OCI-LY7 (cell line): Measurements from ENCODE around the gene RTP2. TPM values are rescaled to one million over a fixed set of nuclear protein-coding genes. Genes with fewer than 3 reads are reported as not detected.
A peak's percentile ranks its signal among the peaks of the same experiment; 100 is the strongest.

Source experiments
- BruUV-seq: library from RNA; stranded (reverse); fragments of 400-500 nt; replicated peaks from 2 replicates; lab custom pipeline; 2021; lab: Mats Ljungman, UMichigan
- CTCF ChIA-PET: fragments of 300-600 bp; sonication (Branson Sonifier 250); formaldehyde crosslinking; loops from one replicate; lab custom pipeline; 2022; ENCODE audit warnings: antibody characterized with exemption; ENCODE audit not compliant: unreplicated experiment; lab: Charles Lee
- POLR2A ChIA-PET: fragments of 300-600 bp; sonication (Branson Sonifier 250); formaldehyde crosslinking; loops from one replicate; lab custom pipeline; 2022; ENCODE audit warnings: antibody characterized with exemption; lab: Charles Lee
- DNase-seq: peaks from one replicate; pipeline ENCODE4 v3.0.0-alpha.2; 2015; ENCODE audit warnings: low spot score
- H2AFZ ChIP-seq: fragments of 200-600 bp; sonication (generic), shearing (Covaris generic); 2 replicates; pipeline ENCODE4 v1.6.1; 2014; ENCODE audit warnings: mild to moderate bottlenecking, antibody characterized with exemption, low read length, moderate library complexity
- H3K27ac ChIP-seq: fragments of 200-600 bp; sonication (generic); 2 replicates; pipeline ENCODE4 v1.5.1; 2014; ENCODE audit warnings: mixed run types, low read depth, mild to moderate bottlenecking, moderate library complexity, low read length, inconsistent platforms; ENCODE audit not compliant: poor library complexity, severe bottlenecking
- H3K36me3 ChIP-seq: fragments of 200-600 bp; sonication (generic); 2 replicates; pipeline ENCODE4 v1.6.1; 2014; ENCODE audit warnings: mild to moderate bottlenecking, antibody characterized with exemption, low read length, moderate library complexity, mixed read lengths; ENCODE audit not compliant: insufficient read depth
- H3K4me1 ChIP-seq: fragments of 200-600 bp; sonication (generic); 2 replicates; pipeline ENCODE4 v1.5.1; 2014; ENCODE audit warnings: mild to moderate bottlenecking, low read length; ENCODE audit not compliant: insufficient read depth, poor library complexity, severe bottlenecking
- H3K4me2 ChIP-seq: fragments of 200-600 bp; sonication (generic); 2 replicates; pipeline ENCODE4 v1.6.1; 2014; ENCODE audit warnings: mild to moderate bottlenecking, low read length
- H3K4me3 ChIP-seq: fragments of 200-600 bp; sonication (generic); 2 replicates; pipeline ENCODE4 v1.5.1; 2014; ENCODE audit warnings: mild to moderate bottlenecking, low read depth, low read length; ENCODE audit not compliant: poor library complexity, severe bottlenecking
- H3K79me2 ChIP-seq: fragments of 200-600 bp; sonication (generic); 2 replicates; pipeline ENCODE4 v1.6.1; 2016; ENCODE audit warnings: low read depth, mild to moderate bottlenecking, low read length, moderate library complexity, mixed read lengths; ENCODE audit not compliant: insufficient read depth
- H3K9me2 ChIP-seq: fragments of 200-600 bp; sonication (generic); 2 replicates; pipeline ENCODE4 v1.6.1; 2016; ENCODE audit warnings: mild to moderate bottlenecking, low read length, mixed read lengths; ENCODE audit not compliant: insufficient read depth
- H3K9me3 ChIP-seq: fragments of 200-600 bp; sonication (generic); 2 replicates; pipeline ENCODE4 v1.6.1; 2014; ENCODE audit warnings: mild to moderate bottlenecking, mixed run types, low read length, mixed read lengths
- H4K20me1 ChIP-seq: fragments of 200-600 bp; sonication (generic); 2 replicates; pipeline ENCODE4 v1.6.1; 2014; ENCODE audit warnings: mild to moderate bottlenecking, antibody characterized with exemption, low read length, moderate library complexity, mixed read lengths; ENCODE audit not compliant: insufficient read depth
- EZH2phosphoT487 ChIP-seq: fragments of 200-600 bp; sonication (generic); IDR thresholded peaks from 2 replicates; pipeline ENCODE4 v1.6.1; 2018; ENCODE audit warnings: low read depth, borderline replicate concordance, mild to moderate bottlenecking, mixed run types, antibody characterized with exemption, low read length, moderate library complexity, mixed read lengths
- intact Hi-C: fragments of 100-400 bp; cut with micrococcal nuclease; formaldehyde crosslinking; loops from one replicate; pipeline ENCODE4 v1.10.0; 2022; ENCODE audit not compliant: unreplicated experiment
- total RNA-seq, 2 experiments: library from RNA; depleted of rRNA in 1 of 2; stranded (reverse); fragments of >200 nt in 1 of 2; shearing (Covaris generic) in 1 of 2; gene quantifications; 2 replicates each; pipeline ENCODE4 v1.2.3, GENCODE V29; 2014 to 2022
- TF ChIP-seq, protein P1 (sequence below): fragments of 200-600 bp; sonication (generic); conservative IDR thresholded peaks from 2 replicates; pipeline ENCODE4 v1.5.1; 2014; ENCODE audit warnings: mild to moderate bottlenecking, antibody characterized with exemption, low read length, moderate library complexity, mixed read lengths

The RTP2 gene
- total RNA-seq, 2 experiments from 2014 or later: not detected

DNA sequence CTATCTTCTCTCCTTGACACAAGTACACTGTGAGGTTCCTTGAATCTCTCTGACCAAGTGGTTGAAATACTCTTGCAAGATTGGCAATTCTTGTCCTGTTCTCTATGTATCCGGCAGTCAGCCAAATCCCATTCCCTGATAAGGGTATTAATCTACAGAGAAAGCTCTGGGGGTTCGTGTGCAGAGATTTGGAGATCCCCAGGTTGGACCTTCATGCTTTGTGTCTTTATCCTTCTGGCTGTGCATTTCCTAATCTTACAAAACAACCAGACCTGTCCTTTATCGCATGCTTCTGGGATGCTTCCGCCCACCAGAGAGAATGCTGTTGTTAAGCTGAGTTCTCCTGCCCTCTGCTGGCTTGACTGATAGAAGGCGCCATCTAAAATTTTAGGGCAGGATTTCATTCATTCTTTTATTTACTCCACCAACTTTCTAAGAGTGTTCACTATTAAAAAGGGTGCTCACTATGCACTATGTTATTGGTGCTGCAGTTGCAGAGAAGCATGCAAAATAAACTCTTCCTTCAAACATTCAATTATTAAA, 23.6 kb downstream of the RTP2 start:
- Histone ChIP-seq H3K4me1 (no peaks in the 10 kb centered on the region), H3K27ac (no peak overlapping the region), H3K4me3 (no peak overlapping the region), H3K79me2 (no peaks in the 10 kb centered on the region), H3K4me2 (no peak overlapping the region), H2AFZ (no peak overlapping the region), H3K9me2 (no peaks in the 10 kb centered on the region), H3K9me3 (no peaks in the 10 kb centered on the region), H4K20me1 (no peaks in the 10 kb centered on the region), H3K36me3 (no peaks in the 10 kb centered on the region)
- BruUV-seq: no TSS peak
- ChIA-PET POLR2A (interaction anchor here (0.7 kb wide), 1 partner anchor 446 kb away, joined by 3 read pairs; no protein-coding TSS in a partner anchor), CTCF (interaction anchor here (0.6 to 1.8 kb wide), 5 partner anchors 8 to 370 kb away, joined by 4 to 18 read pairs (median 4); partner anchors contain the start of gene SST)
- DNase-seq: peak; percentile 65
- TF ChIP-seq, protein P1, sequence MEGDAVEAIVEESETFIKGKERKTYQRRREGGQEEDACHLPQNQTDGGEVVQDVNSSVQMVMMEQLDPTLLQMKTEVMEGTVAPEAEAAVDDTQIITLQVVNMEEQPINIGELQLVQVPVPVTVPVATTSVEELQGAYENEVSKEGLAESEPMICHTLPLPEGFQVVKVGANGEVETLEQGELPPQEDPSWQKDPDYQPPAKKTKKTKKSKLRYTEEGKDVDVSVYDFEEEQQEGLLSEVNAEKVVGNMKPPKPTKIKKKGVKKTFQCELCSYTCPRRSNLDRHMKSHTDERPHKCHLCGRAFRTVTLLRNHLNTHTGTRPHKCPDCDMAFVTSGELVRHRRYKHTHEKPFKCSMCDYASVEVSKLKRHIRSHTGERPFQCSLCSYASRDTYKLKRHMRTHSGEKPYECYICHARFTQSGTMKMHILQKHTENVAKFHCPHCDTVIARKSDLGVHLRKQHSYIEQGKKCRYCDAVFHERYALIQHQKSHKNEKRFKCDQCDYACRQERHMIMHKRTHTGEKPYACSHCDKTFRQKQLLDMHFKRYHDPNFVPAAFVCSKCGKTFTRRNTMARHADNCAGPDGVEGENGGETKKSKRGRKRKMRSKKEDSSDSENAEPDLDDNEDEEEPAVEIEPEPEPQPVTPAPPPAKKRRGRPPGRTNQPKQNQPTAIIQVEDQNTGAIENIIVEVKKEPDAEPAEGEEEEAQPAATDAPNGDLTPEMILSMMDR: peak; percentile 82
- no peak for TF ChIP-seq EZH2phosphoT487
- intact Hi-C loops: loop anchor here (1.0 to 5.0 kb wide), 5 partner anchors 36 to 458 kb away; no protein-coding TSS in a partner anchor

GRCh38 chr3:187677604-187678003, 24.8 kb downstream of the RTP2 start:
- Histone ChIP-seq H3K36me3 (no peaks in the 10 kb centered on the region), H3K27ac (no peak overlapping the region), H3K4me3 (no peak overlapping the region), H4K20me1 (no peaks in the 10 kb centered on the region), H3K4me1 (no peaks in the 10 kb centered on the region), H3K9me2 (no peaks in the 10 kb centered on the region), H3K79me2 (no peaks in the 10 kb centered on the region), H2AFZ (no peak overlapping the region), H3K4me2 (no peak overlapping the region), H3K9me3 (no peaks in the 10 kb centered on the region)
- intact Hi-C loops: loop anchor here (5.0 kb wide), 1 partner anchor 245 kb away; no protein-coding TSS in a partner anchor
- CTCF ChIA-PET: no interaction called here
- no peak for DNase-seq
- POLR2A ChIA-PET: interaction anchor here (0.7 kb wide), 1 partner anchor 1450 kb away, joined by 3 read pairs; no protein-coding TSS in a partner anchor
- no peak for TF ChIP-seq EZH2phosphoT487
- TF ChIP-seq, protein P1: no peak
- BruUV-seq: no TSS peak

GRCh38 chr3:187673012-187673411, 29.3 kb downstream of the RTP2 start:
- Histone ChIP-seq H2AFZ (no peak overlapping the region), H3K4me3 (no peak overlapping the region), H3K9me3 (no peaks in the 10 kb centered on the region), H4K20me1 (no peaks in the 10 kb centered on the region), H3K79me2 (no peaks in the 10 kb centered on the region), H3K36me3 (no peaks in the 10 kb centered on the region), H3K9me2 (no peaks in the 10 kb centered on the region), H3K27ac (no peak overlapping the region), H3K4me1 (no peaks in the 10 kb centered on the region), H3K4me2 (no peak overlapping the region)
- POLR2A ChIA-PET: no interaction called here
- TF ChIP-seq EZH2phosphoT487: no peak
- TF ChIP-seq, protein P1: no peak
- intact Hi-C loops: no loop called here
- CTCF ChIA-PET: no interaction called here
- no TSS peak for BruUV-seq
- DNase-seq: no peak
